SW480 (cell line): Measurements from ENCODE around the gene PRKAG3.

ENCODE experiments used
- DNase-seq: peaks from one replicate; pipeline ENCODE4 v3.0.0-alpha.2; 2016; ENCODE audit warnings: low spot score

PRKAG3 gene

GRCh38 chr2:218831378-218831990, at the start of gene PRKAG3:
Gene PRKAG3 (minus strand): TSS chr2:218831803.
- no peak for DNase-seq

- DNase-seq: no peak
These were observed 49.4 kb upstream of the PRKAG3 start for GRCh38 chr2:218880859-218881594.

- DNase-seq: no peak
These were observed 48.7 kb upstream of the PRKAG3 start, which contains the start of gene WNT10A for GRCh38 chr2:218880102-218880858. Gene WNT10A (plus strand): TSS chr2:218880852. CDS start chr2:218880996, 144 bp downstream.

- DNase-seq: no peak
These were observed 48.1 kb upstream of the PRKAG3 start for GRCh38 chr2:218879776-218880101.

DNA sequence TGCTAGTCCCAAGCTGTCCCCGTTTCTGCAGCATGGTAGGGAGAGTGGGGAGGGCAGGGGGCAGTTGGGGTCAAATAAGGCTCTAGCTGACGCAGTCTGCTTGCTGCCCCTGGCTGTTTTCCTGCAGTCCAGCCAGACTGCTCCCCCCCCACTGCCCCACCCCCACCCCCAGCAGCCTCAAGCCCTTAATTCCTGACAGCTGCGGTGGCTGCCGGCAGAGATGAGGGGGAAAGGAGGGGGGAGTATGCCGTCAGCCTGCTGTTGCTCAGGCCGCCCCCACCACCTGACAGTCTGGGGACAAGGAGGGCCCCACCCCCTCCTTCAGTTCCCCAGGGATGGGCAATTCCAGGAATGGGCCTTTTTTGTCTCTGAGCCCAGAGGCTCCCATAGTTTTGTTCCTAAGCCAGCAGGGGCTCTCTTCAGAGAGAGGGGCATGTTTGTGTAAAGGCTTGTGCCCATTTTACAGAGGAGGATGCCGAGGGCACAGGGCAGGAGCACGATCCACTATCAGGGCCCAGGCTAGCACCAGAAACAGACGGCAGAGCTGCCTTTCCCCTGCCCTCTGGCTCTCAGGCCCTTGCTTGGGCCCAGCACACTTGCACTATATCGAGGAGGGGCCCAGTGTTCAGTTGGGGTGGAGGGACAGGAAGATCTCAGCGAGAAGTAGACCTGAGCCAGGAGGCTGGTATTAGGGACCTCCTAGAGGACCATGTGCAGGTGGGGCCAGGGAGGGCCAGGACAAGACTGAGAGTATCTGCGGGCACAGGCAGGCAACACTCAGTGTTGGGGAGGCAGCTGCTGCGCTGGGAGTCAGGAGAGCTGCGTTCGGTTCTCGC, 47.5 kb upstream of the PRKAG3 start:
- DNase-seq: no peak

- no peak for DNase-seq
These were observed 46.9 kb upstream of the PRKAG3 start for GRCh38 chr2:218878486-218878885.

DNA sequence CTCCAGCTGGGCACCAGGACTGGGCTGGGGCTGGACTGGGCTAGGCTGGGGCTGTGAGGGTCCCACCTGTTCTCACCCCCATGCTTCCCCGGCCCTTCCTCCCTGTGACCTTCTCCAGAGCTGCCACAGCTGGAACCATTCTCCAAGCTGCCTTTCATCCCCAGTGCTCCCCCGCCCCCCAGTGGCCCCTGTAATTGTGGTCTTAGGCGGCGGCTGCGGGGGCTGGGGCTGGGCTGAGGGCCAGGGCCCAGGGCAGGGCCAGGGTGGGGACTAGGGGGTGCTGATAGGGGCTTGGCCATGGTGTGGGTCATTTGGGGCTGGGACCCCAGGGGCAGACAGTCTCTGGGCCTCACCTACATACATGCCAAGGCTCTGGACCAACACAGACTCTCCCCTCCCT, 46.3 kb upstream of the PRKAG3 start:
- DNase-seq: no peak

DNA sequence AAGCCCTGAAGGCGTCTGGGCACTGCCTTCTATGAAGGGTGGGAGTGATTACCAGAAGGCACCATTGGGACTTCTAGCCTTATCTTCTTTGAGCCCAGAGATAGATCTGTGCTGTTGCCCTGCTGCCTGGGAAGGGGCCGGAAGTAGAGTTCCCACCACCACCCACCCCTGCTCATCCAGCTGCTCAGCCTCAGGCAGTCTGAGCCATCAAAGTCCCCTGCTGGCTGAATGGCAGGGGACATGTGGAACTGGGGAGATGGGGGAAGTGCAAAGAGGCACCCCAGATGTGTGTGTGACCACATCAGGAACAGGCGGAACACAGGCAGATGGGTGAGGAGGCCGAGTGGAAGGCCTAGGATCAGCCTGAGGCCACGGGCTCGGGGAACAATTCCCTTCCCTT, 45.7 kb upstream of the PRKAG3 start:
- no peak for DNase-seq

DNA sequence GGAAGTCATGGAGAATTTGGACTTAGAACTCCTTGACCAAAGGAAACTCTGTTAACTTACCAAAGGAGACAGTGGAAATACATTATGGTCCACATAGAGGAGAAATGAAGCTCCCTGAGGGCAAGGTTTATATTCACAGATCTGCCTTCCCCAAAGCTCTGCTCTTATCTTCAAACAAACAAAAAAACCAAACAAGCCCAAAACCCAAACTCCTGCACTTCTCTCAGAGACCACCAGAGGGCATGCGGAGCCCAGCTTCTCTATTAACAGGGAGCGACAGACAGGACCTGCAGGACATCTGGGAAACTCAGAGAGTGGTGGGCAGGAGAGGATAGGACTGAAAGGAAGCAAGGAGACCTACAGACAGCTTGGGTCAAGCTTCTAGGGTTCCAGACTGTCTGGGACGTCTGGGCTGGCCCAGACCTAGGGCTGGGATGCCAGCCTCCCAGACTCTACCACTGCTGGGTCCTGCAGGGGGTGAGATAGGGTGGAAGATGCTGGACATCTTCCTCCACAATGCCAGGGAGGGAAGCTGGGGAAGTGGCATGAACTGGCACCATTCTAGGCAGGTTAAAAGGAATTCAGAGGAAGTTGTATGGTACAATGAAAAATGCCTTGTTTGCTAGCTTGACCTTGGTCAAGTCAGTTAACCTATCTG, 45.1 kb upstream of the PRKAG3 start:
- peak; percentile 83 for DNase-seq

GRCh38 chr2:218875692-218876246, 44.2 kb upstream of the PRKAG3 start:
- no peak for DNase-seq

- no peak for DNase-seq
These were observed 42.0 kb upstream of the PRKAG3 start for GRCh38 chr2:218873359-218874194.

- no peak for DNase-seq
These were observed 41.2 kb upstream of the PRKAG3 start for GRCh38 chr2:218872645-218873358.

DNA sequence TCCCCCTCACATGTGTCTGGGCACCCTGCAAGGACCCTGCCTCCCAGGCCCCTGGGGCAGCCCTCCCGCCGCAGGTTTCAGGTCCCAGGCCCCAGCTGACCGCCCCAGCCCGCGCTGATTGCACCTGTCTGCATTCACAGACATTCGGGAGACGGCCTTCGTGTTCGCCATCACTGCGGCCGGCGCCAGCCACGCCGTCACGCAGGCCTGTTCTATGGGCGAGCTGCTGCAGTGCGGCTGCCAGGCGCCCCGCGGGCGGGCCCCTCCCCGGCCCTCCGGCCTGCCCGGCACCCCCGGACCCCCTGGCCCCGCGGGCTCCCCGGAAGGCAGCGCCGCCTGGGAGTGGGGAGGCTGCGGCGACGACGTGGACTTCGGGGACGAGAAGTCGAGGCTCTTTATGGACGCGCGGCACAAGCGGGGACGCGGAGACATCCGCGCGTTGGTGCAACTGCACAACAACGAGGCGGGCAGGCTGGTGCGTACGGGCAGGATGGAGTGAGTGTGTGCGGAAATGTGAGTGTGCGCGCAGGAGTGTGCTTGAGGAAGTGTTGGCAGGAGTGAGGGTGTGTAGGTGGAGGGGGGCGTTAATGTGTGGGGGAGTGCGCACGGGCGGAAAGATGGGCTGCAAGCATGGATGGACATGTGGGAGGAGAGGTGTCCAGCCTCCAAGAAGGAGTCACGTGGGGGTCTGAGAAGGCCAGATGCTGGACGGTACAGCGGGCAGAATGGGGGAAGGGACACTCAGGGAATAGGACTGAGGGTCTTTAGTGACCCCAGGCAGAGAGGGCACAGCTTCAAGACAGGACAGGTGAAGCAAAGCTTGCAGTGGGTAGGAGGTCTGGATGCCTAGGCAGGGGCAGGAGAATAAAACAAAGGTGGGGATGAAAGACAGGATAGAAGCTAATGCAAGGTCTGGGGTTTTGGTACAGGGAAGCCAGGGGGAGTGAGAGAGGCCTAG, 40.0 kb upstream of the PRKAG3 start:
- no peak for DNase-seq

GRCh38 chr2:218870984-218871344, 39.4 kb upstream of the PRKAG3 start:
- no peak for DNase-seq

DNA sequence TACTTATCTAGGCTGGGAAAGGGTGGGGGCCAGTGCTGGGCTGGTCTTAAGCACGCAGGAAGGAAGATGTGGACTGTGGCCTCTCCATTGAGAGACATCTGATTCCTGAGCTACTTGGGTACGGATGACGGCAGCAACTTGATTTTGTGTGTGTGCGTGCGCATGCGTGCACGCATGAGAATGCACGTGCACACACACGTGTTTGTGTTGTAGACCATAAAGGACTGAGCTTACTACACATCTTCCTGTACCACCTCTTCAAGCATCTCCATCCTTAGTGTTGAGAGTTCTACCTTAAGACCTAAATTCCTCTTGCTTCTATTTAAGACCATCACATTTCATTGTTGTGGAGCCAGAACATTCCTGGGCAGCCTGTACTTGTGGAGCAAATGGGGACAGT, 37.5 kb upstream of the PRKAG3 start:
- DNase-seq: no peak

GRCh38 chr2:218867900-218868299, 36.3 kb upstream of the PRKAG3 start:
- no peak for DNase-seq

GRCh38 chr2:218865999-218866398, 34.4 kb upstream of the PRKAG3 start:
- DNase-seq: no peak

DNA sequence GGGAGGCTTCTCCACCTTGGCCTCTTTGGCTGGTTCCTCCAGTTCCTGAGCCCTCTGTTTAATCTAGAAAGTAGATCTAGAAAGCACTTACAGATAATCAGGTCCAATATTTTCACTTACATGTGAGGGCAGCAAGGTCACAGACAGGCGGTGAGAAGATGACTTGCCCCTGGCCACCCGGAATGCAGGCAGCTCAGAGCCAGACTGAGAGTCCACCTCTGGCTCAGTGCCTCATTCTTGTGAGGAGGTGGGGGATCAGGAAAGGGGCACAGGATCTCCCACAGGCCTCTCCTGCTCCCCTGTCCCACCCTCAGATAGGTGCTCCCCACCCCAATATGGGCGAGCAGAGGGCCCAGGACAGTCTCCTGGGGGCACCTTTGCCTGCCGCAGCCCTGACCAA, 33.8 kb upstream of the PRKAG3 start:
- no peak for DNase-seq

DNA sequence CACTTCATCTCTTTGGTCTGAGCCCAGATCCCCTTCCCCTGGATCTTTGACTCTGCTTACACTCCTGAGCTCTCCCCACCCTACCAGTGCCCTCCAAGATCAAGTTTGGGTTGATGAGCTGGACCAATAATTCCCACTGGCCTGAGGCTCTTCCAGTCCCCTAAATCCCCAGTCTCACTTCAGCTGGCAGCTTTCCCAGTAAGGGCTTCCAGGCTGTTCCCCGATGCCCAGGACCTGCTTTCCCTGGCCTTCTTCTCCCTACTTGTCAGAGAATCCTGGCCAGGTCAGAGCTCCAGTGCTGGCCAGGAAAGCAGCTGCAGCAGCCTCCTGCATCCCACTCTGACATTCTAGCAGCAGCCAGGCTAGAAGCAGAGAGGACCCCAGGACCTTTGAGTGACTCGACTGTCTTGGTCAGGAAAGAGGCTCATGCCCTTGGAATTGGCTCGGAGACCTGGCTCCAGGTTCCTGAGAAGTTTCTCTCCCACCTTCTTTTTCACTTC, 31.5 kb upstream of the PRKAG3 start:
- DNase-seq: no peak
